K562 (cell line): Measurements from ENCODE around the gene ARL8A. TPM values are rescaled to one million over a fixed set of nuclear protein-coding genes. Genes with fewer than 3 reads are reported as not detected.

Experiments
- CBX1 ChIP-seq: sonication (generic); IDR thresholded peaks from 2 replicates; pipeline ENCODE4 v1.6.1; 2016; ENCODE audit warnings: antibody characterized with exemption, low read depth, mild to moderate bottlenecking
- CCNT2 ChIP-seq: IDR thresholded peaks from 2 replicates; pipeline ENCODE4 v1.6.1; 2011; ENCODE audit warnings: borderline replicate concordance, low read depth, mild to moderate bottlenecking, moderate library complexity, mixed read lengths, low read length; ENCODE audit not compliant: insufficient read length; ENCODE audit errors: extremely low read depth
- HEY1 ChIP-seq: fragments of 250-450 bp; sonication (Bioruptor Pico); IDR thresholded peaks from 2 replicates; pipeline ENCODE4 v1.5.0; 2020; ENCODE audit warnings: mild to moderate bottlenecking, moderate library complexity, borderline replicate concordance
- HLTF ChIP-seq: fragments of 450-650 bp; IDR thresholded peaks from 2 replicates; pipeline ENCODE4 v1.6.1; 2016
- MAFK ChIP-seq: IDR thresholded peaks from 2 replicates; pipeline ENCODE4 v1.6.1; 2011; ENCODE audit warnings: low read length, improper control_type of control experiment
- OTX1 ChIP-seq: fragments of 450-650 bp; formaldehyde crosslinking; IDR thresholded peaks from 2 replicates; pipeline ENCODE4 v1.4.0; 2022; ENCODE audit warnings: mild to moderate bottlenecking
- POLR2A ChIP-seq: fragments of 450-650 bp; conservative IDR thresholded peaks from 2 replicates; pipeline ENCODE4 v1.6.1; 2016
- SOX6 ChIP-seq: fragments of 450-650 bp; IDR thresholded peaks from 2 replicates; pipeline ENCODE4 v1.6.1; 2014; ENCODE audit warnings: mild to moderate bottlenecking
- TCFL5 ChIP-seq: fragments of 250-450 bp; sonication (Bioruptor Pico); conservative IDR thresholded peaks from 2 replicates; pipeline ENCODE4 v1.6.1; 2021; ENCODE audit warnings: mild to moderate bottlenecking, moderate library complexity, matching md5 sums
- ZNF507 ChIP-seq: conservative IDR thresholded peaks from 2 replicates; pipeline ENCODE4 v1.6.1; 2017; ENCODE audit warnings: missing genetic modification characterization, missing compliant biosample characterization
- polyA plus RNA-seq, 8 experiments: library from polyadenylated mRNA; depleted of rRNA in 4 of 8; stranded (reverse) in 5 of 8; unstranded in 3 of 8; fragments of >200 nt; fragmentation: Nextera tagmentation in 2 of 8; fragmentation: Illumina TruSeq in 1 of 8; extraction: Ambion mirVana in 2 of 8; extraction: Trizol in 1 of 8; gene quantifications; 2 replicates each; pipeline versions ENCODE4 v1.2.1 to v1.2.3, GENCODE V29; 2011 to 2014; ENCODE audit warnings: inconsistent platforms in 1 of 8, missing spikeins in 1 of 8
- total RNA-seq, 7 experiments: library from RNA; depleted of rRNA in 6 of 7; stranded (reverse); fragments of >200 nt in 6 of 7; fragmentation: Illumina TruSeq in 2 of 7; extraction: Trizol in 2 of 7; gene quantifications; 2 replicates each; pipeline versions ENCODE4 v1.2.1 to v1.2.3, GENCODE V29; 2011 to 2021; ENCODE audit warnings: low replicate concordance in 1 of 7
- TF ChIP-seq, protein P1 (sequence below), 2 experiments: fragments of 450-650 bp in 1 of 2; sonication (generic) in 1 of 2; formaldehyde crosslinking in 1 of 2; IDR thresholded peaks; 2 replicates each; pipeline versions ENCODE4 v1.7.1 to v1.9.0; 2016 to 2022; ENCODE audit warnings: inconsistent platforms in 1 of 2, mild to moderate bottlenecking in 1 of 2, missing genetic modification reagents in 1 of 2
- TF ChIP-seq, protein P2 (sequence below), 2 experiments: fragments of 450-650 bp; conservative IDR thresholded peaks; 2 replicates each; pipeline ENCODE4 v1.6.1; 2017; ENCODE audit warnings: mild to moderate bottlenecking in 2 of 2, moderate library complexity in 2 of 2
- TF ChIP-seq, protein P3 (sequence below): fragments of 200-800 bp; sonication (Bioruptor generic); IDR thresholded peaks from 2 replicates; pipeline ENCODE4 v1.6.1; 2017; ENCODE audit warnings: missing genetic modification characterization, missing compliant biosample characterization

The ARL8A gene
- total and polyA plus RNA-seq, 9 of the 15 experiments (the other 6 are each of a cell fraction or from before 2014, with no cell fraction given): 0.17 to 27.3 (median 15.6) TPM

DNA sequence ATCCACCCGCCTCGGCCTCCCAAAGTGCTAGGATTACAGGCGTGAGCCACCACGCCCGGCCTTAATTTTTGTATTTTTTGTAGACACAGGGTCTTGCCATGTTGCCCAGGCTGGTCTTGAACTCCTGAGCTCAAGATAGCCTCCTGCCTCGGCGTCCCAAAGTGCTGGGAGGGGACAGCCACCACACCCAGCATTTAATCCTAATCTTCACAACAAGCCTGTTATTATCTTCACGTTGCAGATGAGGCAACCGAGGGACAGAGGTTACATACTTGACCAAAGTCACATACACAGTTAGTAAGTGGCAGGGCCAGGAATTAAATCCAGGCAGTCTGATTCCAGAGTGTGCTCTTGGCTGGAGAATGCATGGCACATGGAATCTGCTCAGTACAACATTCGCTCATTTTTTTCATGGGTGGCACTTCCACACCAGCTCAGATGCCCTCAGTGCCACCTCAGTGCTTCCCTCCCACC, 26.6 kb downstream of the ARL8A start (continued):
- TF ChIP-seq, protein P1, sequence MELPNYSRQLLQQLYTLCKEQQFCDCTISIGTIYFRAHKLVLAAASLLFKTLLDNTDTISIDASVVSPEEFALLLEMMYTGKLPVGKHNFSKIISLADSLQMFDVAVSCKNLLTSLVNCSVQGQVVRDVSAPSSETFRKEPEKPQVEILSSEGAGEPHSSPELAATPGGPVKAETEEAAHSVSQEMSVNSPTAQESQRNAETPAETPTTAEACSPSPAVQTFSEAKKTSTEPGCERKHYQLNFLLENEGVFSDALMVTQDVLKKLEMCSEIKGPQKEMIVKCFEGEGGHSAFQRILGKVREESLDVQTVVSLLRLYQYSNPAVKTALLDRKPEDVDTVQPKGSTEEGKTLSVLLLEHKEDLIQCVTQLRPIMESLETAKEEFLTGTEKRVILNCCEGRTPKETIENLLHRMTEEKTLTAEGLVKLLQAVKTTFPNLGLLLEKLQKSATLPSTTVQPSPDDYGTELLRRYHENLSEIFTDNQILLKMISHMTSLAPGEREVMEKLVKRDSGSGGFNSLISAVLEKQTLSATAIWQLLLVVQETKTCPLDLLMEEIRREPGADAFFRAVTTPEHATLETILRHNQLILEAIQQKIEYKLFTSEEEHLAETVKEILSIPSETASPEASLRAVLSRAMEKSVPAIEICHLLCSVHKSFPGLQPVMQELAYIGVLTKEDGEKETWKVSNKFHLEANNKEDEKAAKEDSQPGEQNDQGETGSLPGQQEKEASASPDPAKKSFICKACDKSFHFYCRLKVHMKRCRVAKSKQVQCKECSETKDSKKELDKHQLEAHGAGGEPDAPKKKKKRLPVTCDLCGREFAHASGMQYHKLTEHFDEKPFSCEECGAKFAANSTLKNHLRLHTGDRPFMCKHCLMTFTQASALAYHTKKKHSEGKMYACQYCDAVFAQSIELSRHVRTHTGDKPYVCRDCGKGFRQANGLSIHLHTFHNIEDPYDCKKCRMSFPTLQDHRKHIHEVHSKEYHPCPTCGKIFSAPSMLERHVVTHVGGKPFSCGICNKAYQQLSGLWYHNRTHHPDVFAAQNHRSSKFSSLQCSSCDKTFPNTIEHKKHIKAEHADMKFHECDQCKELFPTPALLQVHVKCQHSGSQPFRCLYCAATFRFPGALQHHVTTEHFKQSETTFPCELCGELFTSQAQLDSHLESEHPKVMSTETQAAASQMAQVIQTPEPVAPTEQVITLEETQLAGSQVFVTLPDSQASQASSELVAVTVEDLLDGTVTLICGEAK (IDR thresholded peaks at IDR 0.05): no peak
- TF ChIP-seq, protein P1 (CRISPR knock-in tag; IDR thresholded peaks at IDR 0.05): no peak
- TF ChIP-seq, protein P2, sequence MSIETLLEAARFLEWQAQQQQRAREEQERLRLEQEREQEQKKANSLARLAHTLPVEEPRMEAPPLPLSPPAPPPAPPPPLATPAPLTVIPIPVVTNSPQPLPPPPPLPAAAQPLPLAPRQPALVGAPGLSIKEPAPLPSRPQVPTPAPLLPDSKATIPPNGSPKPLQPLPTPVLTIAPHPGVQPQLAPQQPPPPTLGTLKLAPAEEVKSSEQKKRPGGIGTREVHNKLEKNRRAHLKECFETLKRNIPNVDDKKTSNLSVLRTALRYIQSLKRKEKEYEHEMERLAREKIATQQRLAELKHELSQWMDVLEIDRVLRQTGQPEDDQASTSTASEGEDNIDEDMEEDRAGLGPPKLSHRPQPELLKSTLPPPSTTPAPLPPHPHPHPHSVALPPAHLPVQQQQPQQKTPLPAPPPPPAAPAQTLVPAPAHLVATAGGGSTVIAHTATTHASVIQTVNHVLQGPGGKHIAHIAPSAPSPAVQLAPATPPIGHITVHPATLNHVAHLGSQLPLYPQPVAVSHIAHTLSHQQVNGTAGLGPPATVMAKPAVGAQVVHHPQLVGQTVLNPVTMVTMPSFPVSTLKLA (conservative IDR thresholded peaks at IDR 0.05): peak in 1 of 2 experiments; percentile 49; a peak in 2 of 4 replicates
- TF ChIP-seq, protein P3, sequence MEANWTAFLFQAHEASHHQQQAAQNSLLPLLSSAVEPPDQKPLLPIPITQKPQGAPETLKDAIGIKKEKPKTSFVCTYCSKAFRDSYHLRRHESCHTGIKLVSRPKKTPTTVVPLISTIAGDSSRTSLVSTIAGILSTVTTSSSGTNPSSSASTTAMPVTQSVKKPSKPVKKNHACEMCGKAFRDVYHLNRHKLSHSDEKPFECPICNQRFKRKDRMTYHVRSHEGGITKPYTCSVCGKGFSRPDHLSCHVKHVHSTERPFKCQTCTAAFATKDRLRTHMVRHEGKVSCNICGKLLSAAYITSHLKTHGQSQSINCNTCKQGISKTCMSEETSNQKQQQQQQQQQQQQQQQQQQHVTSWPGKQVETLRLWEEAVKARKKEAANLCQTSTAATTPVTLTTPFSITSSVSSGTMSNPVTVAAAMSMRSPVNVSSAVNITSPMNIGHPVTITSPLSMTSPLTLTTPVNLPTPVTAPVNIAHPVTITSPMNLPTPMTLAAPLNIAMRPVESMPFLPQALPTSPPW (CRISPR knock-in tag): peak; percentile 54; the same call in 1 of the 2 replicates
- TF ChIP-seq OTX1: no peak
- TF ChIP-seq TCFL5 (CRISPR knock-in tag): no peak
- 0 out of 2 replicates have a peak, but pooled peaks have one; percentile 51 for TF ChIP-seq HLTF
- no peak for TF ChIP-seq POLR2A
- peak; percentile 9; the same call in 1 of the 2 replicates for TF ChIP-seq MAFK
- TF ChIP-seq HEY1 (CRISPR knock-in tag): no peak
- no peak for TF ChIP-seq ZNF507 (tag)
- TF ChIP-seq SOX6: peak; percentile 93
- peak; percentile 64; the same call in 1 of the 2 replicates for TF ChIP-seq CBX1
- TF ChIP-seq CCNT2: peak; percentile 82
